IMR-90 (cell line): ENCODE data around the gene GZMM. TPM values are rescaled to one million over a fixed set of nuclear protein-coding genes. Genes with fewer than 3 reads are reported as not detected.

Source experiments
- ATAC-seq: fragments of 200-7000 bp; cut with Tn5 transposase; 2 replicates; pipeline ENCODE4 v1.9.1; 2020; ENCODE audit warnings: low read depth, mild to moderate bottlenecking, moderate library complexity
- BruUV-seq: library from RNA; stranded (reverse); fragments of 400-500 nt; replicated peaks from 2 replicates; lab custom pipeline; 2021; lab: Mats Ljungman, UMichigan
- CTCF ChIA-PET: fragments of 300-600 bp; formaldehyde crosslinking; extraction: SDS; loops from one replicate; lab custom pipeline; 2021; ENCODE audit warnings: antibody characterized with exemption; lab: Yijun Ruan, JAX
- POLR2A ChIA-PET: fragments of 300-600 bp; sonication (Branson Sonifier 250); formaldehyde crosslinking; loops from one replicate; lab custom pipeline; 2022; ENCODE audit warnings: antibody characterized with exemption; ENCODE audit not compliant: unreplicated experiment; lab: Charles Lee
- DNase-seq: peaks from one replicate; pipeline ENCODE4 v3.0.0; 2013
- H2AFZ ChIP-seq: replicated peaks from 2 replicates; pipeline ENCODE3; 2013; ENCODE audit warnings: low read length, mild to moderate bottlenecking; ENCODE audit not compliant: poor library complexity
- H2AK5ac ChIP-seq: 2 replicates; pipeline ENCODE4 v1.6.1; 2013; ENCODE audit warnings: low read depth, low read length, inconsistent platforms
- H2AK9ac ChIP-seq: replicated peaks from 2 replicates; pipeline ENCODE3; 2013; ENCODE audit warnings: mild to moderate bottlenecking, low read depth, low read length, moderate library complexity; ENCODE audit not compliant: poor library complexity
- H2BK120ac ChIP-seq: 2 replicates; pipeline ENCODE4 v1.6.1; 2013; ENCODE audit warnings: low read depth, low read length, inconsistent platforms
- H2BK15ac ChIP-seq: 3 replicates; pipeline ENCODE4 v1.6.1; 2013; ENCODE audit warnings: low read depth, low read length, inconsistent platforms
- H2BK20ac ChIP-seq: 2 replicates; pipeline ENCODE4 v1.6.1; 2013; ENCODE audit warnings: low read depth, mild to moderate bottlenecking, inconsistent platforms, low read length, moderate library complexity
- H2BK5ac ChIP-seq: 2 replicates; pipeline ENCODE4 v1.6.1; 2013; ENCODE audit warnings: mild to moderate bottlenecking, low read depth, low read length, inconsistent platforms; ENCODE audit not compliant: poor library complexity, severe bottlenecking
- H3K14ac ChIP-seq: replicated peaks from 2 replicates; pipeline ENCODE4 v1.6.1; 2013; ENCODE audit warnings: low read depth, low read length, inconsistent platforms
- H3K18ac ChIP-seq: 2 replicates; pipeline ENCODE4 v1.6.1; 2013; ENCODE audit warnings: low read depth, low read length, control low read depth
- H3K23ac ChIP-seq: 2 replicates; pipeline ENCODE4 v1.6.1; 2013; ENCODE audit warnings: low read depth, low read length, inconsistent platforms
- H3K27ac ChIP-seq: 2 replicates; pipeline ENCODE4 v1.5.1; 2013; ENCODE audit warnings: mild to moderate bottlenecking, control low read depth, low read length; ENCODE audit not compliant: insufficient read depth
- H3K27me3 ChIP-seq: 2 replicates; pipeline ENCODE4 v1.6.1; 2013; ENCODE audit warnings: low read length; ENCODE audit not compliant: control insufficient read depth, insufficient read depth
- H3K36me3 ChIP-seq: 2 replicates; pipeline ENCODE4 v1.6.1; 2013; ENCODE audit warnings: low read length, mixed read lengths; ENCODE audit not compliant: control insufficient read depth, insufficient read depth
- H3K4ac ChIP-seq: 2 replicates; pipeline ENCODE4 v1.6.1; 2013; ENCODE audit warnings: low read depth, low read length, inconsistent platforms
- H3K4me1 ChIP-seq: 2 replicates; pipeline ENCODE4 v1.6.1; 2013; ENCODE audit warnings: low read length, mixed read lengths; ENCODE audit not compliant: control insufficient read depth, insufficient read depth
- H3K4me2 ChIP-seq: 2 replicates; pipeline ENCODE4 v1.6.1; 2013; ENCODE audit warnings: low read depth, mild to moderate bottlenecking, control low read depth, low read length, moderate library complexity
- H3K4me3 ChIP-seq: 2 replicates; pipeline ENCODE4 v1.5.1; 2013; ENCODE audit warnings: low read depth, mild to moderate bottlenecking, control low read depth, low read length, moderate library complexity; ENCODE audit not compliant: insufficient read depth
- H3K56ac ChIP-seq: 2 replicates; pipeline ENCODE4 v1.6.1; 2013; ENCODE audit warnings: low read length, inconsistent platforms; ENCODE audit not compliant: insufficient read depth; ENCODE audit errors: extremely low read depth
- H3K79me1 ChIP-seq, 2 experiments: 2 replicates each; pipeline ENCODE4 v1.6.1; 2013; ENCODE audit warnings: low read length in 2 of 2, inconsistent platforms in 1 of 2, low read depth in 1 of 2
- H3K9ac ChIP-seq: 2 replicates; pipeline ENCODE4 v1.6.1; 2013; ENCODE audit warnings: low read depth, low read length, control low read depth
- H3K9me1 ChIP-seq: 2 replicates; pipeline ENCODE4 v1.6.1; 2013; ENCODE audit warnings: low read length, inconsistent platforms; ENCODE audit not compliant: insufficient read depth
- H3K9me3 ChIP-seq: 2 replicates; pipeline ENCODE4 v1.6.1; 2013; ENCODE audit warnings: low read length; ENCODE audit not compliant: control insufficient read depth, insufficient read depth
- H4K20me1 ChIP-seq: 2 replicates; pipeline ENCODE4 v1.6.1; 2013; ENCODE audit warnings: low read length, inconsistent platforms; ENCODE audit not compliant: insufficient read depth
- H4K5ac ChIP-seq: 2 replicates; pipeline ENCODE4 v1.6.1; 2013; ENCODE audit warnings: mild to moderate bottlenecking, low read depth, low read length, control low read depth
- H4K8ac ChIP-seq, 2 experiments: 2 replicates each; pipeline ENCODE4 v1.6.1; 2013; ENCODE audit warnings: low read depth in 2 of 2, low read length in 2 of 2, control low read depth in 1 of 2, inconsistent platforms in 1 of 2
- H4K91ac ChIP-seq: 2 replicates; pipeline ENCODE4 v1.6.1; 2013; ENCODE audit warnings: low read depth, low read length, inconsistent platforms; ENCODE audit not compliant: insufficient read depth
- BHLHE40 ChIP-seq: fragments of 150-350 bp; IDR thresholded peaks from 2 replicates; pipeline ENCODE4 v1.6.1; 2016; ENCODE audit warnings: mild to moderate bottlenecking, low read depth, low read length
- CEBPB ChIP-seq: IDR thresholded peaks from 2 replicates; pipeline ENCODE4 v1.6.1; 2012; ENCODE audit warnings: low read depth, low read length, improper control_type of control experiment
- CHD1 ChIP-seq: IDR thresholded peaks from 2 replicates; pipeline ENCODE4 v1.6.1; 2012; ENCODE audit warnings: low read depth, low read length, improper control_type of control experiment
- CTCF ChIP-seq: conservative IDR thresholded peaks from 2 replicates; pipeline ENCODE4 v1.5.1; 2012; ENCODE audit warnings: mild to moderate bottlenecking, low read depth, low read length, improper control_type of control experiment
- FOS ChIP-seq: fragments of 150-350 bp; IDR thresholded peaks from 2 replicates; pipeline ENCODE4 v1.6.1; 2016; ENCODE audit warnings: low read depth, low read length
- MAFK ChIP-seq: IDR thresholded peaks from 2 replicates; pipeline ENCODE4 v1.6.1; 2012; ENCODE audit warnings: low read depth, low read length, improper control_type of control experiment
- MAZ ChIP-seq: IDR thresholded peaks from 2 replicates; pipeline ENCODE4 v1.6.1; 2012; ENCODE audit warnings: low read depth, mild to moderate bottlenecking, low read length, improper control_type of control experiment, moderate library complexity, borderline replicate concordance
- NFE2L2 ChIP-seq: fragments of 150-350 bp; IDR thresholded peaks from 2 replicates; pipeline ENCODE4 v1.6.1; 2016; ENCODE audit warnings: low read depth, mild to moderate bottlenecking, low read length
- POLR2A ChIP-seq: IDR thresholded peaks from 2 replicates; pipeline ENCODE4 v1.6.1; 2012; ENCODE audit warnings: mild to moderate bottlenecking, low read depth, low read length
- RAD21 ChIP-seq: IDR thresholded peaks from 2 replicates; pipeline ENCODE4 v1.6.1; 2012; ENCODE audit warnings: low read length, improper control_type of control experiment
- RCOR1 ChIP-seq: IDR thresholded peaks from 2 replicates; pipeline ENCODE4 v1.6.1; 2012; ENCODE audit warnings: mild to moderate bottlenecking, low read length, improper control_type of control experiment; ENCODE audit not compliant: insufficient replicate concordance
- RFX5 ChIP-seq: IDR thresholded peaks from 2 replicates; pipeline ENCODE4 v1.8.0; 2012; ENCODE audit warnings: low read depth, mild to moderate bottlenecking, low read length, moderate library complexity
- SMC3 ChIP-seq: fragments of 150-350 bp; IDR thresholded peaks from 2 replicates; pipeline ENCODE4 v1.6.1; 2016; ENCODE audit warnings: low read depth, mild to moderate bottlenecking, antibody characterized with exemption, low read length, moderate library complexity
- WGBS, 2 experiments: methylation state at CpG; one replicate each; pipeline versions ENCODE4 v1.1.5 to v1.1.7; 2013; ENCODE audit warnings: missing lambda C conversion rate in 2 of 2; ENCODE audit not compliant: insufficient read length in 1 of 2; ENCODE audit errors: extremely low coverage in 2 of 2; 5-methylcytosine and 5-hydroxymethylcytosine counted together
- dilution Hi-C: fragments of 300-500 bp; cut with HindIII; formaldehyde crosslinking; loops from one replicate; pipeline ENCODE4 v1.14.3; 2018; ENCODE audit warnings: low sequenced_read_pairs; ENCODE audit not compliant: unreplicated experiment
- in situ Hi-C: fragments of 300-500 bp; cut with MboI; formaldehyde crosslinking; loops from 3 replicates; pipeline ENCODE4 v1.14.3; 2019; ENCODE audit warnings: low sequenced_read_pairs, inconsistent platforms, mixed read lengths
- intact Hi-C: fragments of 100-400 bp; cut with micrococcal nuclease; formaldehyde crosslinking; loops from 2 replicates; pipeline ENCODE4 v1.10.0; 2022
- polyA plus RNA-seq, 3 experiments: library from polyadenylated mRNA; depleted of rRNA; stranded (reverse); fragments of >200 nt; gene quantifications; 2 replicates each; pipeline ENCODE4 v1.2.3, GENCODE V29; 2012; ENCODE audit warnings: low replicate concordance in 1 of 3
- total RNA-seq: library from RNA; depleted of rRNA; stranded (reverse); fragments of >200 nt; gene quantifications from 2 replicates; pipeline ENCODE4 v1.2.3, GENCODE V29; 2012
- TF ChIP-seq, protein P1 (sequence below): fragments of 150-350 bp; IDR thresholded peaks from 2 replicates; pipeline ENCODE4 v1.6.1; 2017; ENCODE audit warnings: mild to moderate bottlenecking, antibody characterized with exemption, low read length, low read depth

The GZMM gene
- total and polyA plus RNA-seq, 2 of the 4 experiments (the other 2 are of a cell fraction): 0.24 TPM; not detected in 1

DNA sequence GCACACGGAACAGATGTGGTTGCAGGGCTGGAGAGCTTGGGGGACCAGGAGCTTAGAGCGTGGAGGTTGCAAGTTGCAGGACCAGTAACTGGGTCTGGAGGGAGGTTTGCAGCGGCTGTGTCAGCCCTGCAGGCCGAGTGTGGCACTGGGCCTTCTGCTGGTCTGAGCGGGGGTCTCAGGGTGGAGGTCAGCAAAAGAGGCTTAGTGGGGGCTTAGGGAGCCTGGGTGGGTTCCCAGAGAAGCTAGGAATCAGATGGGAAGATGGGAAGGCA is 40.1 kb downstream of the GZMM start (continued):
- no peak for TF ChIP-seq RAD21

DNA sequence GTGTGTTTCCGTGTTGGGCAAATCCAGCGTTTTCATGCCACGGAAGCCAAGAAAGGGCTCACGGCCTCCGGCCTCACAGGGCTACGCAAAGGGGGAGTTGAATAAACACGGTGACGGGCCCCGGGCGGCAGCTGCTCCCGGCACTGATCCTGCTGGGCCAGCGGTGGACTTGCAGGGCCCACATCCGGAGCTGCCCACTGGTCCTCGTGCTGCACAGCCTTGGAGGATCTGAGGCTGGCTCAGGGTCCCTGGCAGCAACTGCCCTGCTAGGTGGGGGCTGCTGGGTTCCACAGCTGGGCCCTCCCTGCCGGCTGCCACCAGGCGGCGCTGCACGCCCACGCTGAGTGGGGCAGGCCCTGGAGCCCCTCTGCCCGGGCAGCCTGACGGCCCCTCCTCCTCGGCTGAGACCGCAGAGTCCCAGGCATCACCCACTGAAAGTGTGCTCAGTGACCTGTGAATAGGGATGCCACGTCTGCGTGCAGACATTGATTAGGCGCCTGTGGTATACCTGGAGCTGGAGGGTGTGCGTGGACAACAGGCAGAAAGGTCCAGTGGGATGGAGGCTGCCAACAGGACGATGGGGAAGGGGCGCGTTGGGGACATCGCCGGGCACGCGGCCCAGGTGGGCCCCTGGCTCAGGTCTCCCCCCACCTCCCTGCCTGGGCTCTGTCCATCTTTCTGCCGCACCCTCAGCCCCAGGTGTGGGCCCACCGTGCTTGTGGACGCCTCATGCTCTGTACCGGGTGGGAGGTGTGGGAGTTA is 40.6 kb downstream of the GZMM start:
- 29% methylated on average over 19 of the region's 38 CpGs; no CpG with 5 or more reads in 1 of the 2 experiments for WGBS, 2 experiments
- Histone ChIP-seq H3K36me3 (peaks cover 22% of the 10 kb centered on the region; the same call in 1 of the 2 replicates), H3K4me1 (peaks cover 7% of the 10 kb centered on the region), H3K9me3 (no peaks in the 10 kb centered on the region), H3K56ac (no peak overlapping the region), H4K5ac (no peak overlapping the region), H2BK20ac (no peak overlapping the region), H3K14ac (no peak overlapping the region), H3K27me3 (peaks cover 5% of the 10 kb centered on the region), H2BK120ac (no peak overlapping the region), H3K4me2 (no peak overlapping the region), H3K9me1 (no peaks in the 10 kb centered on the region), H3K18ac (no peak overlapping the region), H4K91ac (no peak overlapping the region), H3K79me1 (peaks cover 0 to 13% of the 10 kb centered on the region in 2 experiments; a peak in 1 of 4 replicates), H4K8ac (no peak overlapping the region), H4K20me1 (peaks cover 52% of the 10 kb centered on the region), H3K9ac (no peak overlapping the region), H2AK9ac (peak overlapping the region; percentile 85), H2BK5ac (no peak overlapping the region), H2AK5ac (no peak overlapping the region; the same call in 1 of the 2 replicates), H3K4ac (no peak overlapping the region), H3K23ac (no peak overlapping the region), H3K4me3 (no peak overlapping the region), H3K27ac (no peak overlapping the region), H2AFZ (peak overlapping the region; percentile 78), H2BK15ac (no peak overlapping the region)
- ATAC-seq (peak; percentile 52), DNase-seq (peak; percentile 27)
- ChIA-PET CTCF (interaction anchor here (0.6 kb wide), 2 partner anchors 16 to 71 kb away, joined by 4 read pairs; no protein-coding TSS in a partner anchor), POLR2A (no interaction called here)
- in situ Hi-C loops (loop anchor here (5.0 kb wide), 1 partner anchor 148 kb away; no protein-coding TSS in a partner anchor), intact Hi-C loops (loop anchor here (1.0 to 2.0 kb wide), 2 partner anchors 78 to 150 kb away; partner anchors contain the start of gene RNF126), dilution Hi-C loops (no loop called here)
- BruUV-seq: no TSS peak
- TF ChIP-seq, protein P1, sequence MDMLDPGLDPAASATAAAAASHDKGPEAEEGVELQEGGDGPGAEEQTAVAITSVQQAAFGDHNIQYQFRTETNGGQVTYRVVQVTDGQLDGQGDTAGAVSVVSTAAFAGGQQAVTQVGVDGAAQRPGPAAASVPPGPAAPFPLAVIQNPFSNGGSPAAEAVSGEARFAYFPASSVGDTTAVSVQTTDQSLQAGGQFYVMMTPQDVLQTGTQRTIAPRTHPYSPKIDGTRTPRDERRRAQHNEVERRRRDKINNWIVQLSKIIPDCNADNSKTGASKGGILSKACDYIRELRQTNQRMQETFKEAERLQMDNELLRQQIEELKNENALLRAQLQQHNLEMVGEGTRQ: no peak
- TF ChIP-seq MAZ (peak; percentile 92), MAFK (no peak), RAD21 (peak; percentile 83), NFE2L2 (no peak), FOS (no peak), BHLHE40 (no peak), RCOR1 (no peak), POLR2A (no peak), CHD1 (no peak), SMC3 (peak; percentile 67), CEBPB (no peak), CTCF (peak; percentile 85), RFX5 (no peak)
